HG03439 (cell line): ENCODE measurements around the gene KRTAP4-11.
"Not testable (repeated sequence)": the region's sequence is repeated elsewhere in the genome, so short reads cannot be mapped to it uniquely, and the experiment has no call there.

Experiments
- ATAC-seq: cut with Tn5 transposase; IDR thresholded peaks from one replicate; pipeline ENCODE4 v1.9.1; 2021; ENCODE audit warnings: mild to moderate bottlenecking, moderate library complexity; ENCODE audit not compliant: unreplicated experiment

KRTAP4-11 gene

GRCh38 chr17:41117846-41118386, at the start of gene KRTAP4-11:
KRTAP4-11 (minus strand) TSS chr17:41118373; CDS start chr17:41118315, 58 bp downstream.
- not testable (repeated sequence) for ATAC-seq

- ATAC-seq = no peak
These were observed 49.4 kb upstream of the KRTAP4-11 start for GRCh38 chr17:41167561-41167960.

GRCh38 chr17:41163828-41164227, 45.7 kb upstream of the KRTAP4-11 start:
- no peak for ATAC-seq

GRCh38 chr17:41160648-41161047, 42.5 kb upstream of the KRTAP4-11 start, which contains the start of gene KRTAP4-4:
KRTAP4-4 (minus strand) TSS chr17:41160748; CDS start chr17:41160691, 57 bp downstream.
- no peak for ATAC-seq

- ATAC-seq = not testable (repeated sequence)
These were observed 42.0 kb upstream of the KRTAP4-11 start for GRCh38 chr17:41160190-41160589.

GRCh38 chr17:41153856-41154255, 35.7 kb upstream of the KRTAP4-11 start:
- ATAC-seq = no peak

GRCh38 chr17:41151525-41151924, 33.4 kb upstream of the KRTAP4-11 start:
- no peak for ATAC-seq

- ATAC-seq = no peak
These were observed 31.9 kb upstream of the KRTAP4-11 start for GRCh38 chr17:41150026-41150425.

- no peak for ATAC-seq
These were observed 31.4 kb upstream of the KRTAP4-11 start, which contains the start of gene KRTAP4-5 for GRCh38 chr17:41149652-41149985. KRTAP4-5 (minus strand) TSS chr17:41149825; CDS start chr17:41149767, 58 bp downstream.

- ATAC-seq = not testable (repeated sequence)
These were observed 30.9 kb upstream of the KRTAP4-11 start for GRCh38 chr17:41148971-41149651.

- no peak for ATAC-seq
These were observed 29.5 kb upstream of the KRTAP4-11 start for GRCh38 chr17:41147531-41148204.

- no peak for ATAC-seq
These were observed 27.1 kb upstream of the KRTAP4-11 start for GRCh38 chr17:41145261-41145660.

GRCh38 chr17:41144846-41145245, 26.7 kb upstream of the KRTAP4-11 start:
- no peak for ATAC-seq

GRCh38 chr17:41141361-41141760, 23.2 kb upstream of the KRTAP4-11 start:
- ATAC-seq = no peak

- ATAC-seq = no peak
These were observed 22.4 kb upstream of the KRTAP4-11 start, which contains the start of gene KRTAP4-6 for GRCh38 chr17:41140360-41141131. KRTAP4-6 (minus strand) TSS chr17:41140544; CDS start chr17:41140487, 57 bp downstream.

GRCh38 chr17:41139865-41140264, 21.7 kb upstream of the KRTAP4-11 start:
- not testable (repeated sequence) for ATAC-seq

- no peak for ATAC-seq
These were observed 15.9 kb upstream of the KRTAP4-11 start for GRCh38 chr17:41133880-41134735.

GRCh38 chr17:41131979-41132378, 13.8 kb upstream of the KRTAP4-11 start:
- no peak for ATAC-seq

GRCh38 chr17:41127371-41127770, 9.2 kb upstream of the KRTAP4-11 start:
- ATAC-seq = no peak

- ATAC-seq = no peak
These were observed 8.2 kb upstream of the KRTAP4-11 start for GRCh38 chr17:41126412-41126811.
